GM21786 (cell line): ENCODE data around the gene SMAD6.

Experiments used
- ATAC-seq: cut with Tn5 transposase; IDR thresholded peaks from one replicate; pipeline ENCODE4 v1.9.1; 2021; ENCODE audit not compliant: unreplicated experiment

The SMAD6 gene

DNA sequence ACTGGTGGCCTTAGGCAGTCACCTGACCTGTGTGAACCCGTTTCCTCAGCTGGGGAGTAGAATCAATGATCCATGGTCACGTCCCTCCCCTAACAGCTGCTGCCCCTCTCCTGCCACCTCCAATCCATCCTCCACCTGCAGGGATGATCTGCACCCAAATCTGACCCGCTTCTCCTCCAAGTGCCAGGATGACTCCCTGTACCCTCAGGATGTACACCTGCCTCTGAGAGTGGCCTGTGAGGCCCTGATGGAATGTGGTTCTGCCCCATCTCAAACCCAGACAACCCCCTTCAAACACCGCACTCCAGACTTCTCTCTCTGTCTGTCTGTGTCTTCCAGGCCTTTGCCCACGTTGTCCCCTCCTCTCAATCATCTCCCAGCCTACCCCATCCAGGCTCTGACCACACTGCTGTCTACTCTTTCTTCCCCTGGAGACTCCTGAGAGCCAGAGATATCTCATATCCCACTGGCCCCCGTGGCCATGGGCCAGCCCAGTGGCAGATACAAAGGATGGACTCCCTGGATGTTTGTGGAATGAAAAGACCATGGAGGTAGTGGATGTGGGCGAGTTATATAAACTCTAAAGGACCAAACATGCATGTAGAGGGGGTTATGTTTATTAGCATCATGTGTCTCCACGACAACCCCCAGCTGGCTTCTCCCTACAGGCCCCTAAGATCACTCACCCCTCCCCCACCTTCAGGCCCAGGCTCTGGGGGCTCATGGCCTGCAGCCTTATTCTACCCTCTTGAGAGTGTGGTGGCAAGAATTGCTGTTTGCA is 84.9 kb downstream of the SMAD6 start:
- no peak for ATAC-seq

DNA sequence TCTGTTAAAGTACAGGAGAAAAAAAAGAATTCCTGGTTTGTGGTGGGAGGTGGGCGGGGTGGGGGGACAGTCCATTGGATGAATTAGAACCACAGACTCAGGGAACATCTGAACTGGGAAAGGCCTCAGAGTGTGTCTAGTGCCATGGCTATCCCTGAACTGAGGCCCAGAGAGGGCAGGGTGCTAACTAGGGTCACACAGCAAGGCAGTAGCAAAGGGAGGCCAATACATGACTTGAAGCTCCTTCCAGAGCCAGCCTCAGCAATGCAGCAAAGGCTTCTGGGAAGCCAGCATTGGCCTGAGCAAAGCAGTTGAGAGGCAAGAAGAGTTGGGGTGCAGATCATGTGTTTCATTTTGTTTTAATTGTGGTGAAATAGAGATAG is 85.4 kb downstream of the SMAD6 start:
- ATAC-seq = no peak

DNA sequence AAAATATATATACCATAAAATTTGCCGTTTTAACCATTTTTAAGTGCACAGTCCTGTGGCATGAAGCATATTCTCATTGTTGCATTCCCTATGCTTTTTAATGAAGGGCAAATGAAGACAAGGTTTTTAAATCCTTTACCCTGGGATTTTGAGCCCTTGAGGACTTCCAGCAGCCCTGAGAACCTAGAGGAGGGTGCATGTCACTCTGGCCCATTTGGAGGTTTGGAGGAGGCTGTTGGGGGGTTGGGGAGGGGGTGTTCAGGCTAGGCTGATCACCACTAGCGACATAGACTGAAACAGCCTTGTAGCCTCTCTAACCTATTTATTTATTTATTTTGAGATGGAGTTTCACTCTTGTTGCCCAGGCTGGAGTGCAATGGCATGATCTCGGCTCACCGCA is 86.0 kb downstream of the SMAD6 start:
- no peak for ATAC-seq

DNA sequence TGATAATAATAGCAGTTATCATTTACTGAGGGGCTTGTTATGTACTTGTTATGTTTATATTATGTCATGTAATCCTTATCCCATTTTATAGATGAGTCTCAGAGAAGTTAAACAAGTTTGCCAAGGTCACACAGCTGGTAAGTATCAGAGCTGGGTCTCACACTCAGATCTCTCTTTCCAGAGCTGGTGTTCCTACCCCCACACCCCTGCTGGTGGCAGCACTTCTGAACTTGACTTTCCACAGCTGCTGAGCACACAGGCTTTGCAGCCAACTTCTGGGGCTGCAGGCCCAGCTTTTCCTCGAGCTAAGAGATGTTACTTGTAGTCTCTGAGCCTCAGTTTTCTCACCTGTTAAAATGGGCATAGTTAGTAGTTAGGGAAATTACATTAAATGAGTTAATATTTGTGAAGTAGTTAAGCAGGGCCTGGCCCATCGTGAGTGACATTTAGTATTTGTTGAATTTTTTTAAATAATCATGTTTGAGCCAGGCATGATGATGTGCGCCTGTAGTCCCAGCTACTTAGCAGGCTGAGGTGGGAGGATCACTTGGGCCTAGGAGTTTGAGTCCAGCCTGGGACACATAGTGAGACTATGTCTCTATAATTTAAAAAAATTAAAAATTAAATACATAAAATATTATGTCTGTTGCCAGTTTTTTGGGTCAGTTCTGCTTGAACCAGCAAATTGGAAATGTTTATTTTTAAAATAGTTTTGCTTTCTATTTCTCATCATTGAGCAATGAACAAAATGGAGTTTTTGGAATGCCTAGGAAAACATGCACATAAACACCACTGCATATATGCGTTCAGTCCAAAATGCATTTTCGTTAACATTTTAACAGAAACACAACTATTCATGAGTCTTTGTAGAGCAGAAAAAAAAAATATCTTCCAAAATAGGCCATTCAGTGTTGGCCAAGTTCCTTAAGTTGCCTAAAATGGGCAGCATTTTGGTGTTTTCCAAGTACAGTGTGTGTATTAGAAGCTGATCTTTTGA is 87.3 kb downstream of the SMAD6 start:
- ATAC-seq = no peak

DNA sequence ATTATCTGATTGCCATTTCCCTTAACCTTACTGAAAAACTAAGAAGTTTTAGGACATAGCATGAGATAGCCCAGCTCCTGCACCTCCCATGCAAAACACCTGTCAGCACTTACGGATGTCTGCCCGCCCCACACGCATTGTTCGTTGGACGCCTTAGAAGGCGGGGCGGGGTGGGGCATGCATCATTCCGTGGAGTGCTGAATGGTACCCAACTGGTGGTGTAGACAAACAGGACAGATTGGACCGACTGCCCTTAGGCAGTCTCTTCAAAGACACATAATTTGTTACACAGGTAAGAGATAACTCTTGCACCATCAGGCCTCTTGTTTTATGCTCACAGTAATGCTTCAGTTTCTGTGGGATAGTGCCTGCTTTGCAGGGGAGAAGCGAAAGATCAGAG is 93.8 kb downstream of the SMAD6 start:
- no peak for ATAC-seq

DNA sequence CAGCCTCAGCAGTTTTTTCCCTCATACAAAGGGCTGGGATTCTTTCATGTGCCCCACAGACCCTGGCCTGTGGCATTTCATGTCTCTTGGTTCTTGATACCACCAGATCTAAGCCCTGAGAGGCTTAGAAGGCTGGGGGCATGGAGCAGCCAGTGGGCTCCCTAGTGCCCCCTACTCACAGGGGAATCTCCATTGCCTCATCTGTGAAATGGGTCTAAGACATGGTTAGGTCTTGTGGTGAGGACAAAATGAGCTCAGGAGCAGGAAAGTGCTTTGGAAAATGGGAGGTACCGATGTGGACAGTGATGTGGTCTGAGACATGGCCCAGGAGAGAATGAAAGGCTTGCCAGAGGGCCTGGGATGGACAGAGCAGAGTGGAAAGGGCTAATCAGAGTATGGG is 94.3 kb downstream of the SMAD6 start:
- no peak for ATAC-seq

DNA sequence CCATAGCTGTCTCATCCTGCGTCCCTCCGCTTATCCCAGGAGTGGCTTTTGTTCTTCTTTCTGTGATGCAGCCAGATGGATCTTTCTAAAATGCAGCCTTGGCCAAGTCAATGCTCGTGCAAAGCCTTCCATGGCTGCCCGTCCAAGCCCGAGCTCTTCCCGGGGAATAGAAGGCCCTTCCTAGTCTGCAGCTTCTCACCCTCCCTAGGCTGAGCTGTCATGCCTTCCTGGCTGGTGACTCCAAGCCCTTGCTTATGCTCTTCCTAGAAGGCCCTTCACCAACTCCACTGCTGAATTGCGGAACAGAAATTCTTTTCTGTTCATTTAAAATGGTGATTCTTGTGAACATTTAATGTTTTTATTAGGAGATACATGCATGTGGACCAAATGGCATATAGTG is 95.9 kb downstream of the SMAD6 start:
- ATAC-seq = no peak

DNA sequence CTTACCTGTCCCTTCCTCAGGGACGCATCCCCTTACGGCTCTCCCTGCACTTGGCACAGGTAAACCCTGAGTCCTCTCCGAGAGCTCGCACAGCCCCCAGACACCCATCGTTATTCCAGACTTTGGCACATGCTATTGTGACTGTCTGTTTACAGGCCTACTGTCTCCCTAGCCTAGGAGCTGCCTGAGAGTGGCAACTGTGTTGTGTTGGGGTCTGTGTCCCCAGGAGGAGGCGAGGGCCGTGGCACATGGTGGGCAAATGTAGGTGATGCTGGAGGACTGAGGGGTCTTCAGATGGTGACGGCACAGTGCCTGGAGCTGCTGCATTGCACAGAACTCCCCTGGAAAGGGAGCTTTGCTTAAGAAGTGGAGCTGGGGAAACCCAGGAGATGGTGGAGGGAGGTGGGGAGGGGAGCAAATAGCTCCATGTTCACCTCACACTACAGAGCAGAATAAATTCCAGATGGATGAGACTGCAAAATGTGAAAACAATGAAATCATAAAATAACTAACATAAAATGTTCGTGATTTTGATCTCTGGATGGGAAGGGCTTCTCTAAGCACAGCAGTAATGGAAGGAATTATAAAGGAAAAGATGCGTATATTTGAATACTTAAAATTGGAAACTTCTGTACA is 96.5 kb downstream of the SMAD6 start:
- no peak for ATAC-seq

DNA sequence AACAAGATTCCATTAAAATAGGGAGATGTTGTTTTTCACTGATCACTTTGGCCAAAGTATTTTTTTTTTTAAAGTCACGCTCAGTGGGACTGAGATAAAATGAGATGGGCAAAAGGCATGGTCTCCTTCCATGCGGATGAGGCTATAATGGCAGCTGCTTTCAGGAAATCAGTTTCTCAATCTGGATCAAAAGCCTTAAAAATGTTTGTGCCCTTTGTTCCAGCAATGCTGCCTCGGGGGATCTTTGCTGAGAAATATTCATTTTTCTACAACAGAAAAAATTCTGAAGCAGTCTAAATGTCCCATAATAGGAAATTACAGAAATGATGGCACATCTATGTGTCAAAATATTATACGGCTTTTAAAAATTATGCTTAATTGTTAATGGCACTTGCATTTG is 97.2 kb downstream of the SMAD6 start:
- ATAC-seq = no peak

DNA sequence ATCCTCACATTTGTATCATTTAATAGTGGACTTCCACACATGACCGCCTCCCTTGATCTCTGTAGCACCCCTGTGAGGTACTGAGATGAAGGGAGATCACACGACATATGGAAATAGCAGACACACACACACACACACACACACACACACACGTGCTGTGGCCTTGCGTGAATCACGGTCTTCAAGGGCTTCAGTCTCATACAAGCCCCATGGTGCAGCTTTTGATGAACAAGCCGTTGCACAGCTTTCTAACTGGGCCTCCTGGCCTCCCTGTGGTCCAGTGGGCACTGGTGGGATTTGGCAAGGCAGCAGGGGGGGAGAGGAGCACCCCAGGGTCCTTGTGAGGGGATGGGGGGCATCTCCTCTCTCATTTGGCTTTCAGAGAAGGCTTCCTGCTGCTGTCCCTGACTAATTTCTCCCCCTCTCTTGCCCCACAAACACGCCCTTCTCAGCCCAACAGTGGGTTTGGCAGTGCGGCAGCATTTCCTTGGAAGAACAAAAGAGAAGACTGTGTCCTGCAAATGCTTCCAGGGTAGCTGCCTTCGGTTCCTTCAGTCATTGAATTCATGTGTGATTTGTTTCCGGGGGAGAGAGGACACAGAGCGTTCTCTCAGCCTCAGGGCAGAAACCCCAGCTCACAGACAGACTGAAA is 98.7 kb downstream of the SMAD6 start:
- ATAC-seq = no peak

DNA sequence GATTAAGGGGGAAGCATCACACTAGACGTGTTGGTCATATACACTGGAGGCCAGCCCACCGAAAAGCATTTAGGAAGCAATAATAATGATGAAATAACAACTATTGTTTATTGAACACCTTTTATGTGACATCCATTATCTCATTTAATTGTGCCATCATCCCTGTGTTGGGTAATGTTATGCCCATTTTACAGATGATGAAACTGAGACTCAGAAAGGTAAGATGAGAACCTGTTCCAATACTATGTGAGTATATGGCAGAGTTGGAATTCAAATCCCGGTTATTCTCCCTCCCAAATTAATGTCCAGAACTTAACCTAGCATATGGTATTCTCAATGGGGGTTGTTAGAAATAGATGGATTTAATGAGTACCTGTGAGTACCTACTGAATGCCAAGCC is 99.2 kb downstream of the SMAD6 start:
- no peak for ATAC-seq

DNA sequence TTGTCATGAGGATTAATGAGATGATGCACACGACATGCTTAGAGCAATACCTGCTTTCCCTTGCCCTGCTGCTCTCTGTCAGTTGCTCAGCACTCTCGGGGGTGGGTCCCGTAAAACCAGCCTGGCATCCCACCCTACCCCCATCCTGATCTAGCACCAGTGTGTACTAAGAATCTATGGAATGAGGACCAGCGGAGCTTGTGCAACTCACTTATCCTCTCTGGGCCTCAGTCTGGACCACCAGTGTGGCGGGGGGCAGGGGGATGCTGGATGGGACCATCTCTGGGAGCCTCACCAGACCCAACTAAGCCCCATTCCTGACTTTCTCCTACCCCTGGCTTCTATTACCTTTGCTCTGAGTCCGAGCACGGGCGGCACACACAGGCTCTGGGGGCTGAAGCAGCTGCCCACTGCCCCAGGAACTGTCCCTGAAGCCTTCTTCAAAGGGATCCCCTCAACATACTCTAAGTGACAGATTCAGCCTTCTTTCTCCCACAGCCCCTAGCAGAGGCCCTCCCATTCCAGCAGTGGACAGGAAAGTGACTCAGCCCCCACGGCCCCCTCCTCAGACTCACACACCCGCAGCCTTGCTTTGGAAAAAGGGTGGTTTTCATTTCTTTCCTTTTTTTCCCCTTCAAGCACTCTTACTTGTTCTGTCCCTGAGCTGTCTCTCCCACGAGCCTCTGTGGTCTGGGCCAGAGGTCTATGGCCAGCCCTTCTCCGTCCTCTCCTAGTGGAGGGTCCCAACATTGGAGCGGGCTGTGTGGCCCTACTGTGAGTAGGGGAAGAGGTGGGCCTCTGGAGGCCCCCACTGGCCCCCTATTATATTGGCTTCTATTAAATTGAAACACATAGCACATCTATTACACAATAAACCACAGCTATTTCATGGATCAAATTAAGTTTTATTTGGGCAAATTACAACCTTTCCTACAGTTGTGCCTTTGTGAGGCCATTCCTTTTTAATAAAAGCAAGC is 100.3 kb downstream of the SMAD6 start:
- no peak for ATAC-seq

DNA sequence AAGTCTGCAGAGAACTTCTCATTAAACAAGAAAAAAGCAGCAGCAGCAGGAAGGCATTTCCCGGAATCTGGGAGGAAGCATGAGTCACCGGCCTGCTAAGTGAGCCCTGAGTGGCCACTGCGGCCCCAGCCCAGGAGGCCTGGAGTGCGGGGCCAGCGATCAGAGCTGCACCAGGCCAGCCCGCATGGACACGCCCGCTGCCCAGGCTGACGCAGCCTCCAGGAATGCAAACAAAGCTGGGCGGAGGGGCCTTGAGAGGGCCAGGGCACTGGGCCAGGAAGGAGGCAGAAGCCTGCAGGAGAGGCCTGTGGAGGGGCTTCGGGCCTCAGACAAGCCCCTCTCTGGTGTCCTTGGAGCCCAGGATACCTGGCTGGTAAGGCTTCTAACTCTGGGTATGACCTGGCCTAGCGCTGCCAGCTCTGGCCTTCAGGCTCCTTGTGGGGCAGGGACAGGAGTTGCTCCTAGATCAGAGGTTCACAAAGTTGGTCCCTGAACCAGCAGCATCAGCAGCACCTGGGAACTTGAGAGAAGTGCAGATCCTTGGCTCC is 101.2 kb downstream of the SMAD6 start:
- no peak for ATAC-seq

DNA sequence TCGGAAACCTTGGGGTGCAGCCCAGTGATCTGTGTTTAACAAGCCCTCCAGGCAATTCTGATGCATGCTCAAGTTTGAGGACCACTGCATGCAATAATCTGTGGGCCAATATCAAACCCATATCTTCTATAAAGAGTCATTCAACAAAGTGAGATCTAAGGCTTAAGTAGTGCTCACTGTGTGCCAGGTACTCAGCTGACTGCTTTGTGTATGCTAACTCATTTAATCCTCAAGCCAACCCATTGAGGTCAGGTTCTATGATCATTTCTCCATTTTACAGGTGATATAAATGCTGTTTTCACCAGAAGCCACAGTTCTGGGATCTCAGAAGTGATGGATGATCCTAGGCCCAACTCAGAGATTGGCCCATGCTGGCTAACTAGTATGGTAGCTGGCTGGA is 101.7 kb downstream of the SMAD6 start:
- no peak for ATAC-seq

DNA sequence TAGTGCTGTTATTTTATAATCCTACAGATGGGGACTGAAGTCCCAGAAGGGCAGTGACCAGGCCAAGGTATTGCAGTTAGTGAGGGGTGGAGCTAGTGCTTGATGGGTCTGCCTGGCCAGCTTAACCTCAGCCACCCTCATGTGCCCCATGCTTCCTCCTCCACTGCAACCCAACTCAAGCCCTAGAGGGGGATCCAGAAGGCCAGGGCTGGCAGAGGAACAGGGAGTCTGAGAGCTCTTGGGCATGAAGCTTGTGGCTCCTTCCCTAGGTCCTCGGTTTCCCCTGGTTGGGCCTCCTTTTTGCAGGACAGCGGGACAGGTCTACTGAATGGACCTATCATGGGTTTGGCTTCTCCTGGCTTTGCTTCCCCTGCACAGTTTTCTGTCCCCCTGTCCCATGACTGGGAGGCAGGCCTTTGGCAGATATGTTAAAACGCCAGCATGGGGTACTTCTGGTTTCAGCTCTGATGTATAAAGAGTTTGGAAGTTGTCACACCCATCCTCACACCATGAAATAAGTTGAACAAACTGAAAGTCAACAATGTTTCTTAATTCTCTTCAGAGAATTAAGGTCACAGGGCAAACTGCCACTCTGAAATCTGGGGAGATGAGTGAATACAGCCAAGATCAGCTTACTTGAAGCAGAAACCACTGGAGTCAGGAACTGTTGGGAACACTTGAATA is 103.3 kb downstream of the SMAD6 start:
- no peak for ATAC-seq

DNA sequence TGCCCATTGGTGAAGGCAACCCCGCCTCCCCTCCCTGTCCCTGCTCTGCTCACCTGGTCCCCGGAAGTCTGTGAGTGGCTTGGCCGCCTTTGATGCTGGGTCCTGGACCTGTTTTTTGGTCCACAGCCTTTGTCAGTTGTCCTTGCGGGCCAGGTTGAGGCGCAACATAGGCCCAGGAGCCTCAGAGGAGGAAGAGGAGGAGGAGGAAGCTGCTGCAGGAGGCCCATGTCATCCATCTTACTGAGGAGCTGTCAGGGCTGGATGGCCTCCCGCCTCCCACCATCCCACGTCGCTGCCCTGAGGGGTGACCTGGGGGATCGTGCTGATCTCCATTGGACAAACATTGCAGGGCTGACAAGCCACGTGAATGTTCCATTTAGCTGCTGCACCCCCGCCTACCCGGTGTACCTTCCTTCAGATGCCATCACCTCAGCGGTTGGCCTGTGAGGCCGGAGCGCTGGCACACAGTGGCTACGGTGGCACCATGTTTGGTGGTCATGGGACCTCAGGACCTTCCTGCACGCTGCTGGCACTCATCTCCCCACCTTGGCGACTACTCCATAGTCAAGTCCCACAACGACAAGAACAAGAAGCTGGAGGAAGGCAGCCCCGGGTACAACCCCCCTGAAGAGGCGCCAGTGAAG is 106.3 kb downstream of the SMAD6 start:
- no peak for ATAC-seq

DNA sequence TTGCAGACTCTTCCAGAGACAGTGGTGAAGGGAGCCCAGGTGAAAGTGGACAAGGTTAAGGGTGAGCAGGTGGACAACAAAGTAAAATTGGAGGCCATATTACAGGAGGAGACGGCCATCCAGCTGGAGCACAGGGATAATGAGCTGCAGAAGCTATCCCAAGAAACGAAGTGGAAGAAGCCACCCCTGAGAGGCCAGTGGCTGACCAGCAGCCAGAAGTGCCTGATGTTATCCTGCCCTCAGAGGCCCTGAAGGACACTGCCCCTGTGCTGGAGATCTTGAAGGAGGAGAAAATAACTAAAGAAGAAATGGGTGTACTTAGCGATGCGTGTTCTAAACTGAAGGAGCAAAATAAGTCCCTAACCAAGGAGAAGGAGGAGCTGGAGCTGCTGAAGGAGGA is 107.6 kb downstream of the SMAD6 start:
- no peak for ATAC-seq

DNA sequence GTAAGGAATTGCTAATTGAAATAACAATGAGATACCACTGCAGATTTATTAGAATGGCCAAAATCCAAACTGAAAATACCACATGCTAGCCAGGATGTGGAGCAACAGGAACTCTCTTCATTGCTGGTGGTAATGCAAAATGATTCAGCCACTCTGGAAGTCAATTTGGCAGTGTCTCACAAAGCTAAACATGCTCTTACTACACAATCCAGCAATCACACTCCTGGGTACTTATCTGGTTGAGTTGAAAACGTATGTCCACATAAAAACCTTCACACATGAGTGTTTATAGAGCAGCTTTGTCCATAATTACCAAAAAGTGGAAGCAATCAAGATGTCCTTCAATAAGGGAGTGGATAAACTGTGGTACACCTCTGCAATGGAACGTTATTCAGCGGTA is 113.3 kb downstream of the SMAD6 start:
- ATAC-seq = no peak

DNA sequence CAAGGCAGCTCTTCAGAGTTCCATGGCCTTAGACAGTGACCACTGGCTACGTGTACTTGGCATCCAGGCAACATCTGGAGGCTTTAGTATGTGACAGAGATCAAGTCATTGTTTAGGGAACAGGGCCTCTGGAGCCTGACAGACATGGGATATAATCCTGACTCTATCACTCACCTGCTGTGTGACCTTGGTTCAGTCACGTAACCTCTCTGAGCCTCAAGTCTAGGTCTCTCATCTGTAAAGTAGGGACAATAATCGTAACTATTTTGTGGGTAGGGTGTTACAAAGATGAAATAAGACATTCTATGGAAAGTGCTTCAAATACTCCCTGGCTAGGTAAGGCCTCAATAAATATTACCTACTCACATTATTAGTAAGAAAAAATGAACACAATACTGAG is 114.2 kb downstream of the SMAD6 start:
- ATAC-seq = no peak
